HFFc6 (cell line): Measurements from ENCODE around the gene TLX2. TPM values are rescaled to one million over a fixed set of nuclear protein-coding genes. Genes with fewer than 3 reads are reported as not detected.

Experiments
- DNase-seq: peaks from one replicate; pipeline ENCODE4 v3.0.0-alpha.2; 2018
- H3K27ac Mint-ChIP-seq: 2 replicates; pipeline ENCODE4 v1.8.0; 2020; ENCODE audit warnings: mild to moderate bottlenecking, mixed read lengths
- H3K27me3 Mint-ChIP-seq: 2 replicates; pipeline ENCODE4 v1.8.0; 2021; ENCODE audit warnings: mild to moderate bottlenecking, moderate library complexity, mixed read lengths; ENCODE audit not compliant: insufficient read depth
- H3K36me3 Mint-ChIP-seq: 2 replicates; pipeline ENCODE4 v1.8.0; 2021; ENCODE audit warnings: low read depth, mixed read lengths
- H3K4me1 Mint-ChIP-seq: 2 replicates; pipeline ENCODE4 v1.8.0; 2020; ENCODE audit warnings: low read depth, mixed read lengths
- H3K4me3 Mint-ChIP-seq: 2 replicates; pipeline ENCODE4 v1.8.0; 2020; ENCODE audit warnings: mild to moderate bottlenecking, moderate library complexity, mixed read lengths
- H3K9me3 Mint-ChIP-seq: 2 replicates; pipeline ENCODE4 v1.8.0; 2020; ENCODE audit warnings: mild to moderate bottlenecking, mixed read lengths
- CTCF ChIP-seq: fragments of 200-600 bp; sonication (generic); IDR thresholded peaks from 2 replicates; pipeline ENCODE4 v1.5.0; 2021; ENCODE audit warnings: antibody characterized with exemption, mild to moderate bottlenecking
- total RNA-seq, 6 experiments: library from RNA; stranded (reverse); fragmentation: NEBNext Ultra II Directional; extraction: Animal tissue kit (Norgen Biotek cat#: 25700); gene quantifications; 2 replicates in 1 of 6; 3 replicates in 5 of 6; pipeline ENCODE4 v1.2.3, GENCODE V29; 2021

TLX2 gene
- total RNA-seq, 6 experiments from 2014 or later, result 0.17 to 0.31 (median 0.21) TPM

- no peaks in the 10 kb centered on the region for H3K9me3 Mint-ChIP-seq
- H3K27me3 Mint-ChIP-seq, result peaks cover 4% of the 10 kb centered on the region
- H3K4me3 Mint-ChIP-seq, result peak within 1 kb of the TSS; percentile 100
- H3K27ac Mint-ChIP-seq, result peak within 1 kb of the TSS; percentile 99
- no peak for TF ChIP-seq CTCF
- peaks cover 39% of the 10 kb centered on the region for H3K36me3 Mint-ChIP-seq
- peak; percentile 99 for DNase-seq
- H3K4me1 Mint-ChIP-seq, result peaks cover 37% of the 10 kb centered on the region
Observed at GRCh38 chr2:74529357-74530238, 15.3 kb downstream of the TLX2 start, which contains the start of the genes AUP1 and HTRA2. Gene AUP1, minus strand, starts transcription at chr2:74529706. Its CDS starts 77 bp downstream, at chr2:74529629. Gene HTRA2, plus strand, starts transcription at chr2:74529933. Its CDS starts 74 bp downstream, at chr2:74530007.

- TF ChIP-seq CTCF, result no peak
- Mint-ChIP-seq H3K4me3 (peak overlapping the region; percentile 100), H3K36me3 (peaks cover 39% of the 10 kb centered on the region), H3K9me3 (no peaks in the 10 kb centered on the region), H3K27ac (peak overlapping the region; percentile 74), H3K4me1 (peaks cover 37% of the 10 kb centered on the region), H3K27me3 (peaks cover 4% of the 10 kb centered on the region)
- peak; percentile 54 for DNase-seq
Observed at GRCh38 chr2:74530239-74531187, 16.3 kb downstream of the TLX2 start.

- H3K9me3 Mint-ChIP-seq, result no peaks in the 10 kb centered on the region
- H3K36me3 Mint-ChIP-seq, result peaks cover 29% of the 10 kb centered on the region
- peak overlapping the region; percentile 74 for H3K27ac Mint-ChIP-seq
- no peak for DNase-seq
- H3K4me1 Mint-ChIP-seq, result peaks cover 37% of the 10 kb centered on the region
- peak overlapping the region; percentile 100 for H3K4me3 Mint-ChIP-seq
- peaks cover 4% of the 10 kb centered on the region for H3K27me3 Mint-ChIP-seq
- no peak for TF ChIP-seq CTCF
Observed at GRCh38 chr2:74531666-74532065, 17.4 kb downstream of the TLX2 start.

GRCh38 chr2:74532222-74532621, 18.0 kb downstream of the TLX2 start:
- peak overlapping the region; percentile 100 for H3K4me3 Mint-ChIP-seq
- H3K36me3 Mint-ChIP-seq, result peaks cover 23% of the 10 kb centered on the region
- DNase-seq, result peak; percentile 55
- peak overlapping the region; percentile 74 for H3K27ac Mint-ChIP-seq
- peaks cover 43% of the 10 kb centered on the region for H3K4me1 Mint-ChIP-seq
- H3K27me3 Mint-ChIP-seq, result peaks cover 4% of the 10 kb centered on the region
- peak; percentile 74 for TF ChIP-seq CTCF
- no peaks in the 10 kb centered on the region for H3K9me3 Mint-ChIP-seq

GRCh38 chr2:74533464-74533863, 19.2 kb downstream of the TLX2 start:
- no peak for TF ChIP-seq CTCF
- peaks cover 39% of the 10 kb centered on the region for H3K4me1 Mint-ChIP-seq
- peaks cover 17% of the 10 kb centered on the region for H3K36me3 Mint-ChIP-seq
- no peak for DNase-seq
- 0 out of 2 replicates have a peak overlapping the region, but pooled peaks have one; percentile 32 for H3K27ac Mint-ChIP-seq
- H3K27me3 Mint-ChIP-seq, result peaks cover 4% of the 10 kb centered on the region
- no peaks in the 10 kb centered on the region for H3K9me3 Mint-ChIP-seq
- no peak overlapping the region for H3K4me3 Mint-ChIP-seq
